GM12878 (cell line): Measurements from ENCODE around the gene GARRE1. TPM values are rescaled to one million over a fixed set of nuclear protein-coding genes. Genes with fewer than 3 reads are reported as not detected.

Source experiments
- ATAC-seq: fragments of 200-7000 bp; cut with Tn5 transposase; 3 replicates; pipeline ENCODE4 v1.9.1; 2020; ENCODE audit warnings: mild to moderate bottlenecking, moderate library complexity
- BruUV-seq: library from RNA; stranded (reverse); fragments of 400-500 nt; replicated peaks from 2 replicates; lab custom pipeline; 2021; lab: Mats Ljungman, UMichigan
- CTCF ChIA-PET: fragments of 300-600 bp; sonication (Branson Sonifier 250); formaldehyde crosslinking; extraction: SDS; loops from one replicate; lab custom pipeline; 2021; ENCODE audit warnings: inconsistent platforms; lab: Yijun Ruan, JAX
- POLR2A ChIA-PET: fragments of 350-600 bp; formaldehyde crosslinking; extraction: SDS; loops from one replicate; lab custom pipeline; 2021; ENCODE audit warnings: inconsistent platforms; lab: Charles Lee
- RAD21 ChIA-PET: fragments of 300-600 bp; sonication (Branson Sonifier 250); formaldehyde crosslinking; loops from one replicate; lab custom pipeline; 2023; ENCODE audit warnings: antibody characterized with exemption; ENCODE audit not compliant: unreplicated experiment; lab: Charles Lee
- SMC1A ChIA-PET: fragments of 300-600 bp; sonication (Branson Sonifier 250); formaldehyde crosslinking; loops from one replicate; lab custom pipeline; 2023; ENCODE audit not compliant: unreplicated experiment, uncharacterized antibody; lab: Charles Lee
- DNase-seq: peaks from one replicate; pipeline ENCODE4 v3.0.0-alpha.2; 2011; ENCODE audit warnings: low read depth, low spot score
- FAIRE-seq: peaks from 3 replicates; lab custom pipeline; 2011; peaks lifted over from hg19 to GRCh38; lab: Jason Lieb, UNC
- H2AFZ ChIP-seq: 2 replicates; pipeline ENCODE4 v1.6.0; 2011; ENCODE audit warnings: low read depth, low read length, control low read depth; ENCODE audit not compliant: control insufficient read depth
- H3K27ac ChIP-seq: 2 replicates; pipeline ENCODE4 v1.5.1; 2011; ENCODE audit warnings: control low read depth; ENCODE audit not compliant: control insufficient read depth, insufficient read depth
- H3K27me3 ChIP-seq, 2 experiments: replicated peaks in 1 of 2; 2 replicates each; pipeline versions ENCODE4 v1.6.0 to v1.6.1; 2011; ENCODE audit warnings: low read length in 1 of 2; ENCODE audit not compliant: control insufficient read depth in 2 of 2, insufficient read depth in 2 of 2
- H3K36me3 ChIP-seq, 2 experiments: 2 replicates each; pipeline ENCODE4 v1.5.1; 2011; ENCODE audit warnings: low read length in 1 of 2; ENCODE audit not compliant: control insufficient read depth in 2 of 2, insufficient read depth in 2 of 2
- H3K4me1 ChIP-seq: 2 replicates; pipeline ENCODE4 v1.6.1; 2011; ENCODE audit warnings: mild to moderate bottlenecking, low read length, moderate library complexity, mixed read lengths; ENCODE audit not compliant: control insufficient read depth, insufficient read depth
- H3K4me2 ChIP-seq: 2 replicates; pipeline ENCODE4 v1.6.0; 2011; ENCODE audit warnings: control low read depth; ENCODE audit not compliant: control insufficient read depth, insufficient read depth
- H3K4me3 ChIP-seq: fragments of 200-600 bp; sonication (generic); 2 replicates; pipeline ENCODE4 v1.5.1; 2016
- H3K79me2 ChIP-seq: 2 replicates; pipeline ENCODE4 v1.6.0; 2011; ENCODE audit warnings: low read length; ENCODE audit not compliant: control insufficient read depth, insufficient read depth
- H3K9ac ChIP-seq: 2 replicates; pipeline ENCODE4 v1.8.0; 2011; ENCODE audit warnings: low read length, control low read depth, mixed read lengths; ENCODE audit not compliant: control insufficient read depth, insufficient read depth
- H3K9me3 ChIP-seq: replicated peaks from 3 replicates; pipeline ENCODE4 v1.5.1; 2011; ENCODE audit warnings: mild to moderate bottlenecking, low read length; ENCODE audit not compliant: control insufficient read depth, insufficient read depth
- H4K20me1 ChIP-seq: 2 replicates; pipeline ENCODE4 v1.6.0; 2011; ENCODE audit not compliant: control insufficient read depth, insufficient read depth
- ASH2L ChIP-seq: fragments of 300-600, 200-600 bp; sonication (generic); IDR thresholded peaks from 2 replicates; pipeline ENCODE4 v1.6.1; 2017; ENCODE audit warnings: low read depth, mild to moderate bottlenecking, borderline replicate concordance
- BCL11A ChIP-seq: IDR thresholded peaks from 2 replicates; pipeline ENCODE4 v1.6.1; 2011; ENCODE audit warnings: low read depth, low read length
- CEBPB ChIP-seq, 2 experiments: fragments of 150-350 bp in 1 of 2; IDR thresholded peaks; 2 replicates each; pipeline ENCODE4 v1.6.1; 2012 to 2014; ENCODE audit warnings: low read depth in 2 of 2, low read length in 2 of 2, borderline replicate concordance in 1 of 2, inconsistent platforms in 1 of 2
- DPF2 ChIP-seq: fragments of 450-650 bp; IDR thresholded peaks from 2 replicates; pipeline ENCODE4 v1.6.1; 2017; ENCODE audit warnings: mild to moderate bottlenecking
- EED ChIP-seq: sonication (generic); IDR thresholded peaks from 2 replicates; pipeline ENCODE4 v1.6.1; 2016; ENCODE audit warnings: antibody characterized with exemption, low read depth
- FOXM1 ChIP-seq: IDR thresholded peaks from 2 replicates; pipeline ENCODE4 v1.6.1; 2012; ENCODE audit warnings: low read depth, mild to moderate bottlenecking, inconsistent platforms, low read length, moderate library complexity
- GABPA ChIP-seq: IDR thresholded peaks from 2 replicates; pipeline ENCODE4 v1.6.1; 2014; ENCODE audit warnings: antibody characterized with exemption, low read depth, mild to moderate bottlenecking, inconsistent platforms
- GATAD2B ChIP-seq: fragments of 450-650 bp; conservative IDR thresholded peaks from 2 replicates; pipeline ENCODE4 v1.6.1; 2017; ENCODE audit warnings: low read depth, mild to moderate bottlenecking, moderate library complexity
- JUNB ChIP-seq: IDR thresholded peaks from 2 replicates; pipeline ENCODE4 v1.6.1; 2016; ENCODE audit warnings: antibody characterized with exemption, mild to moderate bottlenecking
- KDM1A ChIP-seq: fragments of 200-600 bp; sonication (generic); IDR thresholded peaks from 2 replicates; pipeline ENCODE4 v1.6.1; 2016; ENCODE audit warnings: borderline replicate concordance
- NFIC ChIP-seq: IDR thresholded peaks from 2 replicates; pipeline ENCODE4 v1.6.1; 2012; ENCODE audit warnings: low read depth, mild to moderate bottlenecking, inconsistent platforms, low read length, moderate library complexity
- NRF1 ChIP-seq: conservative IDR thresholded peaks from 2 replicates; pipeline ENCODE4 v1.6.1; 2011; ENCODE audit warnings: mild to moderate bottlenecking, low read depth, low read length, improper control_type of control experiment
- RAD21 ChIP-seq: IDR thresholded peaks from 2 replicates; pipeline ENCODE4 v1.6.1; 2011; ENCODE audit warnings: mild to moderate bottlenecking, low read depth, low read length, moderate library complexity; ENCODE audit not compliant: insufficient read depth
- SMAD5 ChIP-seq: IDR thresholded peaks from 2 replicates; pipeline ENCODE4 v1.6.1; 2016; ENCODE audit warnings: antibody characterized with exemption, low read depth
- TAF1 ChIP-seq: IDR thresholded peaks from 2 replicates; pipeline ENCODE4 v1.6.1; 2011; ENCODE audit warnings: mild to moderate bottlenecking, low read depth, low read length, borderline replicate concordance
- TCF12 ChIP-seq: IDR thresholded peaks from 2 replicates; pipeline ENCODE4 v1.6.1; 2011; ENCODE audit warnings: low read depth, mild to moderate bottlenecking, low read length
- ZBTB40 ChIP-seq: fragments of 450-650 bp; IDR thresholded peaks from 2 replicates; pipeline ENCODE4 v1.6.1; 2016; ENCODE audit warnings: mild to moderate bottlenecking, moderate library complexity, borderline replicate concordance
- WGBS: methylation state at CpG from one replicate; pipeline ENCODE4 v1.1.6; 2016; ENCODE audit warnings: low lambda C conversion rate; ENCODE audit not compliant: insufficient replicate concordance, insufficient coverage; ENCODE audit errors: missing lambda C conversion rate; 5-methylcytosine and 5-hydroxymethylcytosine counted together
- in situ Hi-C: fragments of 300-500 bp; cut with MboI; formaldehyde crosslinking; loops from 9 replicates; pipeline ENCODE4 v1.14.3; 2018; ENCODE audit warnings: mixed read lengths
- intact Hi-C: fragments of 100-400 bp; cut with micrococcal nuclease; formaldehyde crosslinking; loops from one replicate; pipeline ENCODE4 v1.14.2; 2022; ENCODE audit not compliant: unreplicated experiment
- polyA plus RNA-seq, 11 experiments: library from polyadenylated mRNA; depleted of rRNA in 4 of 11; unstranded in 6 of 11; stranded (reverse) in 5 of 11; fragments of >200 nt; fragmentation: Nextera tagmentation in 4 of 11; fragmentation: Illumina TruSeq in 1 of 11; extraction: Ambion mirVana in 4 of 11; extraction: Trizol in 1 of 11; gene quantifications; 1 replicate in 1 of 11; 2 replicates in 10 of 11; pipeline versions ENCODE4 v1.2.1 to v1.2.3, GENCODE V29; 2011 to 2016; ENCODE audit warnings: inconsistent platforms in 2 of 11, missing spikeins in 2 of 11, low read depth in 1 of 11
- total RNA-seq, 4 experiments: library from RNA; depleted of rRNA in 3 of 4; stranded (reverse); fragments of >200 nt in 3 of 4; fragmentation: Illumina TruSeq in 1 of 4; extraction: Trizol in 1 of 4; gene quantifications; 2 replicates each; pipeline versions ENCODE4 v1.2.1 to v1.2.3, GENCODE V29; 2013 to 2021
- TF ChIP-seq, protein P1 (sequence below): IDR thresholded peaks from 2 replicates; pipeline ENCODE4 v1.6.1; 2012; ENCODE audit warnings: low read depth, low read length, improper control_type of control experiment
- TF ChIP-seq, protein P2 (sequence below): IDR thresholded peaks from 2 replicates; pipeline ENCODE4 v1.6.1; 2011; ENCODE audit warnings: low read depth, low read length, improper control_type of control experiment, borderline replicate concordance
- TF ChIP-seq, protein P3 (sequence below): IDR thresholded peaks from 2 replicates; pipeline ENCODE4 v1.6.1; 2011; ENCODE audit warnings: borderline replicate concordance, low read depth, mild to moderate bottlenecking, moderate library complexity, mixed read lengths, low read length; ENCODE audit not compliant: insufficient read depth; ENCODE audit errors: extremely low read length

Gene GARRE1
- total and polyA plus RNA-seq, 10 of the 15 experiments (the other 5 are each of a cell fraction or from before 2014, with no cell fraction given), result 1.1 to 9.4 (median 5.1) TPM

DNA sequence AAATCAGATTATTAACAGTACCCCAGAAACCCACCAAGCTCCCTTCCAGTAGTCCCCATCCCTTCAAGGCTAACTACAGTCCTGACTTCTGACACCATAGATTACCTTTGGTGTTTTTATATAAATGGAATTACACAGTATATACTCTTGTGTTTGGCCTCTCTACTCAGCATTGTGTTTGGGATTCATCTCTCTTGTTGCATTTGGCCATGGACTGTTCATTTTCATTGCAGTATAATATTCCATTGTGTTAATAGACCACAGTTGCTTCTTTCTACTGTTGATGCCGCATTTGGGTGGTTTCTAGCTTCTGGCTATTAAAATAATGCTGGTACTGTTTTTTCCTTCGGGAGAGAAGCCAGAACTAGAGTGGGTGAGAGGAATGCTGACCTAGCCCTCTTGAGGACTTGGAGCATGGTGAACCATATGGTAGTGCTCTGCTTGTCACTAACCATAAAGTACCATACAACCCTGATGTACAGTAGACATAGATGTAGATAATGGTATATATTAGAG lies 18.9 kb upstream of the GARRE1 start:
- H3K79me2 ChIP-seq, result no peaks in the 10 kb centered on the region
- DNase-seq, result no peak
- TF ChIP-seq EED, result no peak
- TF ChIP-seq CEBPB (IDR thresholded peaks at IDR 0.05; ENCODE audit: borderline replicate concordance in 1 of 2, low read depth in 2 of 2, low read length in 2 of 2), result no peak
- no peak for TF ChIP-seq RAD21
- TF ChIP-seq, protein P1, sequence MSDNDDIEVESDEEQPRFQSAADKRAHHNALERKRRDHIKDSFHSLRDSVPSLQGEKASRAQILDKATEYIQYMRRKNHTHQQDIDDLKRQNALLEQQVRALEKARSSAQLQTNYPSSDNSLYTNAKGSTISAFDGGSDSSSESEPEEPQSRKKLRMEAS, result no peak
- TF ChIP-seq SMAD5, result no peak
- no peak for TF ChIP-seq GATAD2B
- TF ChIP-seq NRF1, result no peak
- TF ChIP-seq ASH2L, result no peak
- TF ChIP-seq DPF2, result no peak
- no peak for TF ChIP-seq JUNB
- TF ChIP-seq, protein P2, sequence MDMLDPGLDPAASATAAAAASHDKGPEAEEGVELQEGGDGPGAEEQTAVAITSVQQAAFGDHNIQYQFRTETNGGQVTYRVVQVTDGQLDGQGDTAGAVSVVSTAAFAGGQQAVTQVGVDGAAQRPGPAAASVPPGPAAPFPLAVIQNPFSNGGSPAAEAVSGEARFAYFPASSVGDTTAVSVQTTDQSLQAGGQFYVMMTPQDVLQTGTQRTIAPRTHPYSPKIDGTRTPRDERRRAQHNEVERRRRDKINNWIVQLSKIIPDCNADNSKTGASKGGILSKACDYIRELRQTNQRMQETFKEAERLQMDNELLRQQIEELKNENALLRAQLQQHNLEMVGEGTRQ, result no peak
- TF ChIP-seq KDM1A, result no peak
- no peak for TF ChIP-seq ZBTB40
- TF ChIP-seq, protein P3, sequence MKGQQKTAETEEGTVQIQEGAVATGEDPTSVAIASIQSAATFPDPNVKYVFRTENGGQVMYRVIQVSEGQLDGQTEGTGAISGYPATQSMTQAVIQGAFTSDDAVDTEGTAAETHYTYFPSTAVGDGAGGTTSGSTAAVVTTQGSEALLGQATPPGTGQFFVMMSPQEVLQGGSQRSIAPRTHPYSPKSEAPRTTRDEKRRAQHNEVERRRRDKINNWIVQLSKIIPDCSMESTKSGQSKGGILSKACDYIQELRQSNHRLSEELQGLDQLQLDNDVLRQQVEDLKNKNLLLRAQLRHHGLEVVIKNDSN, result no peak
- no peak for TF ChIP-seq FOXM1
- no peak for TF ChIP-seq BCL11A
- TF ChIP-seq TAF1, result no peak
- no peak for TF ChIP-seq NFIC
- no peak for TF ChIP-seq TCF12
- no peak for TF ChIP-seq GABPA
- intact Hi-C loops (no loop called here), in situ Hi-C loops (no loop called here)
- no peak overlapping the region for H3K27ac ChIP-seq
- FAIRE-seq, result no peak
- no peak overlapping the region for H3K4me2 ChIP-seq
- BruUV-seq, result no TSS peak
- H3K4me3 ChIP-seq, result no peak overlapping the region
- H4K20me1 ChIP-seq, result no peaks in the 10 kb centered on the region
- no peaks in the 10 kb centered on the region for H3K36me3 ChIP-seq
- ChIA-PET SMC1A (interaction anchor here (0.7 kb wide), 1 partner anchor 13 kb away, joined by 3 read pairs; no protein-coding TSS in a partner anchor), POLR2A (no interaction called here), RAD21 (no interaction called here), CTCF (no interaction called here)
- no peaks in the 10 kb centered on the region for H3K9me3 ChIP-seq
- ATAC-seq, result no peak
- WGBS, result 100% methylated on average over 2 of the region's 2 CpGs
- peaks cover 16% of the 10 kb centered on the region for H3K4me1 ChIP-seq
- no peak overlapping the region for H3K9ac ChIP-seq
- no peaks in the 10 kb centered on the region for H3K27me3 ChIP-seq
- H2AFZ ChIP-seq, result no peak overlapping the region
